ENCODE measurements around the gene HSF2BP.

Gene HSF2BP

DNA sequence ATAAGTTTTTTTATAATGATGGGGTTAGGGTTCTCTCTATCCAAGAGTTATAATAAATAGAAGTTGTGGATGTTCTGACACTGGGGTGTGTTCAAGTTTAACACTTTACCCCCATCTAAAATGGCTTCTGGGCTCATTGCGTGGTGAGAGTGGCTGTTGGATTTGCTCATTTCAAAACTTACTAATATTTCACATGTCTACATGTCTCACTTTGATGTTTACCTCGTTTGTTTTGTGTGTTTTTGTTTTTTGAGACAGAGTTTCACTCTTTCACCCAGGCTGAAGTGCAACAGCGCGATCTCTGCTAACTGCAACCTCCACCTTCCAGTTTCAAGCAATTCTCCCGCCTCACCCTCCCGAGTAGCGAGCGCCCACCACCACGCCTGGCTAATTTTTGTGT is 3.7 kb upstream of the HSF2BP start:
- DNase-seq (ENCODE audit: extremely low spot score) = no peak
- ChIA-PET POLR2A (no interaction called here), CTCF (interaction anchor here (0.9 to 4.4 kb wide), 2 partner anchors 8 to 17 kb away, joined by 4 to 18 read pairs; no protein-coding TSS in a partner anchor)
- TF ChIP-seq, protein P1, sequence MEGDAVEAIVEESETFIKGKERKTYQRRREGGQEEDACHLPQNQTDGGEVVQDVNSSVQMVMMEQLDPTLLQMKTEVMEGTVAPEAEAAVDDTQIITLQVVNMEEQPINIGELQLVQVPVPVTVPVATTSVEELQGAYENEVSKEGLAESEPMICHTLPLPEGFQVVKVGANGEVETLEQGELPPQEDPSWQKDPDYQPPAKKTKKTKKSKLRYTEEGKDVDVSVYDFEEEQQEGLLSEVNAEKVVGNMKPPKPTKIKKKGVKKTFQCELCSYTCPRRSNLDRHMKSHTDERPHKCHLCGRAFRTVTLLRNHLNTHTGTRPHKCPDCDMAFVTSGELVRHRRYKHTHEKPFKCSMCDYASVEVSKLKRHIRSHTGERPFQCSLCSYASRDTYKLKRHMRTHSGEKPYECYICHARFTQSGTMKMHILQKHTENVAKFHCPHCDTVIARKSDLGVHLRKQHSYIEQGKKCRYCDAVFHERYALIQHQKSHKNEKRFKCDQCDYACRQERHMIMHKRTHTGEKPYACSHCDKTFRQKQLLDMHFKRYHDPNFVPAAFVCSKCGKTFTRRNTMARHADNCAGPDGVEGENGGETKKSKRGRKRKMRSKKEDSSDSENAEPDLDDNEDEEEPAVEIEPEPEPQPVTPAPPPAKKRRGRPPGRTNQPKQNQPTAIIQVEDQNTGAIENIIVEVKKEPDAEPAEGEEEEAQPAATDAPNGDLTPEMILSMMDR (IDR thresholded peaks at IDR 0.05; ENCODE audit: control extremely low read depth, extremely low read depth, low read depth, missing control alignments) = no peak

DNA sequence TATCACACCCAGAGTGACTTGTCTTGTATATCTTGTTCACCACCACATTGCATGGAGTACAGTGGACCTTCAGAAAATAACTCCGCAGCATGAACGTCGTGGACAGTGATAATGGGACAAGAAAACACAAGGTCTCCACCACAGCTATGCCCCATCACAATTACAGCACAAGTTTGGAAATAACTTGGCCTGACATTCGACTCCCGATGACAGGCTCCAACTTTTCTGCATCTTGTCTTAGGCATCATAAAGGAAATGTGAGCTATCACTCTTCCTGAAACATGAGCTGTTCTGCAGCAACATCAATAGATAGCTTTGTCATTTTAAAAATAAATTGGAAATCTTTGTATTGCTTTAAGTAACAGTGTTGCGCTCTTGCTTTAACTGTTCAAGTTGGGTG is 3.0 kb upstream of the HSF2BP start:
- no peak for DNase-seq (ENCODE audit: extremely low spot score)
- ChIA-PET POLR2A (no interaction called here), CTCF (interaction anchor here (0.9 to 4.4 kb wide), 3 partner anchors 8 to 16 kb away, joined by 3 to 18 read pairs (median 4); no protein-coding TSS in a partner anchor)
- TF ChIP-seq, protein P1 (IDR thresholded peaks at IDR 0.05; ENCODE audit: control extremely low read depth, extremely low read depth, low read depth, missing control alignments) = no peak

- no peak for DNase-seq (ENCODE audit: extremely low spot score)
- POLR2A ChIA-PET = no interaction called here
- TF ChIP-seq, protein P1 (IDR thresholded peaks at IDR 0.05; ENCODE audit: control extremely low read depth, extremely low read depth, low read depth, missing control alignments) = no peak
- CTCF ChIA-PET = interaction anchor here (1.3 to 4.4 kb wide), 2 partner anchors 13 to 131 kb away, joined by 4 to 18 read pairs; no protein-coding TSS in a partner anchor
These were observed 536 bp downstream of the HSF2BP start for GRCh38 chr21:43658769-43659135.

DNA sequence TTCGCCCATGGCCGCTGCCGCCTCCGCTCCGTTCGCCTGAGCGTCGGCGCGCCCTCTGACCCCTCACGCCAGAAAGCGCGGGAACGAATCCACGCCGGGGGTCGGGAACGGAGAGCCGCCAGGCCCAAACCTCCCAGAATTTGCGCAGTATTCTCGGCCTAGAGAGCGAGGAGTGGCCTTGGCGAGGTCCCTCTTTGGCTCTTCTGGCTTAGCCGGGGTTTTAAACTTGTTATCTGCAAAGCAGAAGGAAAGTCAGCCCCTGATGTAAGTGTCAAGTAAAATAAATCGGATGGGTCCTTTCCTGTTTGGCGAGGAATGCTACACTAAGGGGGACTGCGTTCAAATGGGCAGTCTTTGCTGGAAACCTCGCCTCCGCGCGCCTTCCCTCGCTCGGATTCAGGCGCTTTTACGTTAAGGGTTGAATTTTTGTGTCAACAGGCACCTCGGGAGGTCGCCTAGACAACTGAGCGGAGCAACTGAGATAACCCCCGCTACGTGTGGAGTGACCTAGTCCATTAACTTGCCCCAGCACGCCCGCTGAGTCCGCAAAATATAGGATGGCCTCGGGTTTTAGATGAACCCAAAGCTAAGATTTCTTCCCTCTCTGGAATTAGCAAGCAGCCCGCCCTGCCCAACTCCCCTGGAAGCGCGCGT is 1.1 kb downstream of the HSF2BP start:
- CTCF ChIA-PET = interaction anchor here (4.4 kb wide), 1 partner anchor 12 kb away, joined by 18 read pairs; no protein-coding TSS in a partner anchor
- POLR2A ChIA-PET = no interaction called here

DNA sequence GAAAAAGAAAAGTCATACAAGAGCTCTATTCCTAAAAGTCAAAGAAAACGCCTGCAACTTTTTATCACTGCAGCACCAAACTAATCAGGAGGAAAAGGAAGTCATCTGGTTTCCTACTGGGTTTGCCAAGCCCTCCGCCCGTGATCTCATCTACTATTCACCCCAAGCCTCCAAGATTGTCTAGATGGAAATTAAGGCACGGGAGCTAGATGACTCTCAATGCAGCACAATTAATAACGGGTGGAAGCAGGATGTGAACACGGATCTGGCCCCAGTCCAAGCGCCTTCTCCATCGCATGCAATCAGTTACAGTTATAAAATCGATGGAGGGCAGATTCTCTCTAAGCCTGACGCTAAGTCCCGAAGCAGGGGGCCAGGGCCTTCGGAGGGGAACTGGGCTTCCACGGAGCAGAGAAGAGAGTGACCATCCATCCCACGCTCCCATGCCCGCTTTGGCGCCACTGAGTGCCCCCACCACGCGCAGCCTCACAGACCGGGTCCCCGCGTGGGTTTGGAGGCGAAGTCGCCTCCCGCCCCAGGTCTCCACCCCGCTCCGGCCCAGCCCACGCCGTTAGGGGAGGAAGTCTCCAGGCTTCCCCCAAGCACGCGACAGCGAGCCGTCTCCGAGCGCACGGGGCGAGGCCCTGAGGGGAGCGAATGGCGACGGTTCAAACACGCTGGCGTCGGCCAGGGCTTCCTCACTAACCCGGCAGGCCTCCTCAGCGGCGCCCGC is 1.8 kb downstream of the HSF2BP start:
- ChIA-PET POLR2A (no interaction called here), CTCF (interaction anchor here (1.6 to 2.4 kb wide), 3 partner anchors 10 to 17 kb away, joined by 3 to 13 read pairs (median 6); no protein-coding TSS in a partner anchor)
- TF ChIP-seq, protein P1 (IDR thresholded peaks at IDR 0.05; ENCODE audit: control extremely low read depth, extremely low read depth, low read depth, missing control alignments) = no peak
- DNase-seq (ENCODE audit: extremely low spot score) = no peak

More for the DNA sequence above, 1.1 kb downstream of the HSF2BP start:
- no peak for DNase-seq (ENCODE audit: extremely low spot score)
- TF ChIP-seq, protein P1 (IDR thresholded peaks at IDR 0.05; ENCODE audit: control extremely low read depth, extremely low read depth, low read depth, missing control alignments) = no peak

DNA sequence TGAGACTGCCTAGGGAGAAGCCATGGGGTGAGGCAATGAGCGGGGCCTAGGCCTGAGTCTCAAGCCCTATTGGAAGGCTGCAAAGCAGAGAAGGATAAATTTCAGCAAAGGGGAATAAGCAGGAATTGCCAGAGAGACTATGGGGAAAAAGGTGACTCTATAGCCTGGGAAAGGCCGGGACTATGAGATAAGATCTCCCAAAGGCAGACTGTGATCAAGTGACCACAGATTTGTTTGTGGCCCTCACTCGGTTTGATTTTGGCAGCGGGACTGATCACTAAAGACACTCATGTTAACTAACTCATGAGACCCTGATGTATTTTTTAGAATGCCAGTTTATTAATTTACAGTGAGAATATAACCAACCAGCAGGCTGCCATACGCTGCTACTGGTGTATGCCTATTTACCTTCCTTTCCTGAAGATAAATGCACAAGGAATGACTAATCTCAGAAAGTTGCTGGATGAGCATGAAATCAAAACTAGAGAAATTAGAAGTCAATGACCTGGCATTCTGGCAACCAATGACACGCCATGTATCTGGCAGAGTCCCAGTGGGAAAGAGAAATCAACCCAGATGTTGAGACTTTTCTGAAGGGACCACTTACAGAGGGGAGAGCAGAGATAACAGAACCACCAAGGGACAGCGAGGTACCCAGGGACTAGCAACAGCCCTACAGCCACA is 4.3 kb downstream of the HSF2BP start:
- TF ChIP-seq, protein P1 (IDR thresholded peaks at IDR 0.05; ENCODE audit: control extremely low read depth, extremely low read depth, low read depth, missing control alignments) = no peak
- ChIA-PET POLR2A (no interaction called here), CTCF (interaction anchor here (2.4 kb wide), 1 partner anchor 9 kb away, joined by 13 read pairs; no protein-coding TSS in a partner anchor)
- DNase-seq (ENCODE audit: extremely low spot score) = no peak

Measured in GM10248 (cell line).